HFFc6 (cell line): Measurements from ENCODE around the gene NR4A1. TPM values are rescaled to one million over a fixed set of nuclear protein-coding genes. Genes with fewer than 3 reads are reported as not detected.

Experiments
- DNase-seq: peaks from one replicate; pipeline ENCODE4 v3.0.0-alpha.2; 2018
- H3K27ac Mint-ChIP-seq: 2 replicates; pipeline ENCODE4 v1.8.0; 2020; ENCODE audit warnings: mild to moderate bottlenecking, mixed read lengths
- H3K27me3 Mint-ChIP-seq: 2 replicates; pipeline ENCODE4 v1.8.0; 2021; ENCODE audit warnings: mild to moderate bottlenecking, moderate library complexity, mixed read lengths; ENCODE audit not compliant: insufficient read depth
- H3K36me3 Mint-ChIP-seq: 2 replicates; pipeline ENCODE4 v1.8.0; 2021; ENCODE audit warnings: low read depth, mixed read lengths
- H3K4me1 Mint-ChIP-seq: 2 replicates; pipeline ENCODE4 v1.8.0; 2020; ENCODE audit warnings: low read depth, mixed read lengths
- H3K4me3 Mint-ChIP-seq: 2 replicates; pipeline ENCODE4 v1.8.0; 2020; ENCODE audit warnings: mild to moderate bottlenecking, moderate library complexity, mixed read lengths
- H3K9me3 Mint-ChIP-seq: 2 replicates; pipeline ENCODE4 v1.8.0; 2020; ENCODE audit warnings: mild to moderate bottlenecking, mixed read lengths
- total RNA-seq, 6 experiments: library from RNA; stranded (reverse); fragmentation: NEBNext Ultra II Directional; extraction: Animal tissue kit (Norgen Biotek cat#: 25700); gene quantifications; 2 replicates in 1 of 6; 3 replicates in 5 of 6; pipeline ENCODE4 v1.2.3, GENCODE V29; 2021
- TF ChIP-seq, protein P1 (sequence below): fragments of 200-600 bp; sonication (generic); IDR thresholded peaks from 2 replicates; pipeline ENCODE4 v1.5.0; 2021; ENCODE audit warnings: antibody characterized with exemption, mild to moderate bottlenecking

Gene NR4A1
- total RNA-seq, 6 experiments from 2014 or later = 10.3 to 46.6 (median 43.6) TPM

- TF ChIP-seq, protein P1, sequence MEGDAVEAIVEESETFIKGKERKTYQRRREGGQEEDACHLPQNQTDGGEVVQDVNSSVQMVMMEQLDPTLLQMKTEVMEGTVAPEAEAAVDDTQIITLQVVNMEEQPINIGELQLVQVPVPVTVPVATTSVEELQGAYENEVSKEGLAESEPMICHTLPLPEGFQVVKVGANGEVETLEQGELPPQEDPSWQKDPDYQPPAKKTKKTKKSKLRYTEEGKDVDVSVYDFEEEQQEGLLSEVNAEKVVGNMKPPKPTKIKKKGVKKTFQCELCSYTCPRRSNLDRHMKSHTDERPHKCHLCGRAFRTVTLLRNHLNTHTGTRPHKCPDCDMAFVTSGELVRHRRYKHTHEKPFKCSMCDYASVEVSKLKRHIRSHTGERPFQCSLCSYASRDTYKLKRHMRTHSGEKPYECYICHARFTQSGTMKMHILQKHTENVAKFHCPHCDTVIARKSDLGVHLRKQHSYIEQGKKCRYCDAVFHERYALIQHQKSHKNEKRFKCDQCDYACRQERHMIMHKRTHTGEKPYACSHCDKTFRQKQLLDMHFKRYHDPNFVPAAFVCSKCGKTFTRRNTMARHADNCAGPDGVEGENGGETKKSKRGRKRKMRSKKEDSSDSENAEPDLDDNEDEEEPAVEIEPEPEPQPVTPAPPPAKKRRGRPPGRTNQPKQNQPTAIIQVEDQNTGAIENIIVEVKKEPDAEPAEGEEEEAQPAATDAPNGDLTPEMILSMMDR = no peak
- Mint-ChIP-seq H3K9me3 (no peaks in the 10 kb centered on the region), H3K4me3 (no peak overlapping the region), H3K27me3 (peaks cover 10% of the 10 kb centered on the region), H3K36me3 (no peaks in the 10 kb centered on the region), H3K4me1 (peaks cover 4% of the 10 kb centered on the region; the same call in 1 of the 2 replicates), H3K27ac (no peak overlapping the region; the same call in 1 of the 2 replicates)
- DNase-seq = peak; percentile 11
Observed at GRCh38 chr12:52010152-52010622, 41.1 kb upstream of the NR4A1 start.

- Mint-ChIP-seq H3K4me3 (no peak overlapping the region), H3K27me3 (peaks cover 9% of the 10 kb centered on the region), H3K36me3 (no peaks in the 10 kb centered on the region), H3K27ac (no peak overlapping the region; the same call in 1 of the 2 replicates), H3K4me1 (peaks cover 4% of the 10 kb centered on the region; the same call in 1 of the 2 replicates), H3K9me3 (no peaks in the 10 kb centered on the region)
- TF ChIP-seq, protein P1 = no peak
- DNase-seq = no peak
Observed at GRCh38 chr12:52010692-52011601, 40.3 kb upstream of the NR4A1 start.

GRCh38 chr12:52011602-52012214 is 39.5 kb upstream of the NR4A1 start:
- Mint-ChIP-seq H3K9me3 (no peaks in the 10 kb centered on the region), H3K27ac (no peak overlapping the region), H3K4me1 (no peaks in the 10 kb centered on the region; the same call in 1 of the 2 replicates), H3K36me3 (no peaks in the 10 kb centered on the region), H3K4me3 (no peak overlapping the region), H3K27me3 (peaks cover 2% of the 10 kb centered on the region; the same call in 1 of the 2 replicates)
- DNase-seq = no peak
- TF ChIP-seq, protein P1 = no peak

GRCh38 chr12:52013626-52014310 is 37.5 kb upstream of the NR4A1 start:
- no peak overlapping the region for H3K27ac Mint-ChIP-seq
- no peaks in the 10 kb centered on the region; the same call in 1 of the 2 replicates for H3K4me1 Mint-ChIP-seq
- no peaks in the 10 kb centered on the region for H3K27me3 Mint-ChIP-seq
- no peak overlapping the region for H3K4me3 Mint-ChIP-seq
- TF ChIP-seq, protein P1 = no peak
- H3K36me3 Mint-ChIP-seq = no peaks in the 10 kb centered on the region
- DNase-seq = no peak
- no peaks in the 10 kb centered on the region for H3K9me3 Mint-ChIP-seq
